HG02623 (cell line): ENCODE data around the gene REEP3.
A peak's percentile ranks its signal among the peaks of the same experiment; 100 is the strongest.
"Not testable (repeated sequence)": the region's sequence is repeated elsewhere in the genome, so short reads cannot be mapped to it uniquely, and the experiment has no call there.

Source experiments
- ATAC-seq: cut with Tn5 transposase; IDR thresholded peaks from one replicate; pipeline ENCODE4 v1.9.1; 2021; ENCODE audit warnings: moderate library complexity; ENCODE audit not compliant: unreplicated experiment

The REEP3 gene

GRCh38 chr10:63628526-63629362 is 107.5 kb downstream of the REEP3 start:
- ATAC-seq = peak; percentile 26

DNA sequence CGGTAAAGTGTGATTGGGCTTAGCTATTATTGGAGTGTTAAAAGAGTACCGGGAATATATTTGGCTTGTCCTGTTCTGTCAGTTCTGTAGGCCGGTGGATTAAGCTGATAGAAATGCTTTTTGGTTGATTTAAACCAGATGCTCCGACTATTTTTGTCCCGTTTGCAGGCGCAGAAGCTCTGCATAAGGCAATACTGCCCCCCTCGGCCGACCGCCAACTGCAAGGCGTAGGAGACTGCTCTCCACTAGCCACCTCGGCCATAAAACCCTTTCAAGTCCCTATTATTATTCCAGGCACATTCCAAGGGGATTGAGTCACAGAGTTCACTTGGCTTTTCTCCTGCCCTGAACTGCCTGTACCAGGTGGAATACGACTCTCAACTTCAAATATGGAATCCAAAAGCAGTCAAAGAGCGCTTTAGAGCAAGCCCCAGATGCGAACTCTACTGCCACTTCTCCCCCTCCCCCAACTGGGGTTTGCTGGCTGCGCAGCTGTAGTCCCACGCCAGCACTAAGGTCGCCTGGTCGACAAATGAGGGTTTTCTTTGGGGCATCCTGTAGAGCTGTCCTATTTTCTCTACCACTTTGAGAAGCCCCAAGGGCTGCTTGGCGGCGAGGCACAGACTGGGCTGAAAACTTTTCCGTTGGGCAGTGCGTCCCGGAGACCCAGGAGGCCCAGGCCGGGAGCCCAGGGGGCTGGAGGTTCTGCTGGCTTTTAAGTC is 108.3 kb downstream of the REEP3 start:
- peak; percentile 42 for ATAC-seq

DNA sequence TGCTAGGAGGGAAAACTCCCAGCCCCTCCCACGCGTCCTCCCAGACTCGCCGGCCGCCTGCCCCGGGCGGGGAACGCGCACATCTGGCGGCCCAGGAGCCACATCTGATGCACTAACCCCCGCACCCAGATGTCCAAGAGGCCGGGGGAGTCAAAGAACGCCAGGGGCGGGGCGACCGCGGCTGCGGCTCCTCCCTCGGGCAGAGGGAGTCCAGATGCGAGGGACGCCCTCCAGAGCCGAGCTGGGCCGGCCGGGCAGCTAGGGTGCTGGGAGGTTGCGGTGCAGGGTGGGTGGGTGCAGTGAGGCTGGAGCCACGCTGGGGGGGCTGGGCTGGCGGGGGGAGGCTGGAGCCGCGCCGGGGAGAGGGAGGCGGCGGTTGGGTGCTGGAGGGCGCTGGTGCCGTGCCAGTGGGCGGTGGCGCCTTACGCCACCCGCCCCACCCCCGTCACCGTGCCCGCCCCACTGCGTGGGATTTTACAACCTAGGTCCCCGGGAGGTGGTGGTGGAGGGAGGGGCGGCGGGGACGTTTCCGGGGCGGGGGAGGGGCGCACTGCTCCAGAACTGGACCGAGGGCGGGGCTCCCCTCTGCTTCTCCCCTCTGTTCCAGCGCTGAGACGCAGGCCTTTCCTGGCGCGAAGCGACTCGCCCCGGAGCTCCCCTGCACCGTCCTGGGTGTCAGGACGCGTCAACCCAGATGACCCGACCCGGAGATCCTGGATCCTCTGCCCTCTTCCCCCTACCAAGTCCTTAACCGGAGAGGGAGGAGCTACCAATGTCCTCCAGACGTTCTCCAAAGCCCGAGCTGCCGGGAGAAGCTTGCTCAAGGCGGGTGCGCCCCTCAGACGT is 109.1 kb downstream of the REEP3 start:
- ATAC-seq = peak; percentile 58

- ATAC-seq = no peak
Measured at GRCh38 chr10:63630931-63631680, 109.9 kb downstream of the REEP3 start.

GRCh38 chr10:63631991-63632390 is 110.8 kb downstream of the REEP3 start:
- no peak for ATAC-seq

GRCh38 chr10:63633677-63634487 is 112.7 kb downstream of the REEP3 start:
- ATAC-seq = no peak

DNA sequence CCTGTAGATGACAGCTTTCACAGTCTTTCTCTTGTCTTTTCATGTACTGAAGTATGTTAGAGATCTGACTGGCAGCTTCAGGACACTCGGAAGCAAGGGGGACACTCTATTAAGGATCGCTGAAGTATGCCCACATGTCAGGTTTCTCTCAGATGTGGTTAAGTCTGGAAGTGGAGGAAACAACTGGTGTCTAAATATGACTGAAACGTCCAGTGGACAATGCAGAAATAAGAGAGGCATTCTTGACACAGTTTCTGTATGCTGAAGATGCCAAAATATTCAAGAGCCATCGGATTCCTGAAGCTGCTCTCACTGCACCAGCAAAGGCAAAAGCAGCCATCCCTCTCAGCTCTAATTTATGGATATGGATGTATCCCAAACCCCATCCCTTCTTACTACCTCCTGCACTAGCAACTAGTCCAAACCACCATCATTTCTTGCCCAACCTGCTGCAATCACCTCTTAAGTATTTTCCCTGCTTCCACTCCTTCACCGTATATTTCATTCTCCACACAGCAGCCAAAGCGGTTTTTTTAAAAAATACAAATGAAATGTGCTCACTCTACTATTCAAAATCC is 113.4 kb downstream of the REEP3 start:
- no peak for ATAC-seq

DNA sequence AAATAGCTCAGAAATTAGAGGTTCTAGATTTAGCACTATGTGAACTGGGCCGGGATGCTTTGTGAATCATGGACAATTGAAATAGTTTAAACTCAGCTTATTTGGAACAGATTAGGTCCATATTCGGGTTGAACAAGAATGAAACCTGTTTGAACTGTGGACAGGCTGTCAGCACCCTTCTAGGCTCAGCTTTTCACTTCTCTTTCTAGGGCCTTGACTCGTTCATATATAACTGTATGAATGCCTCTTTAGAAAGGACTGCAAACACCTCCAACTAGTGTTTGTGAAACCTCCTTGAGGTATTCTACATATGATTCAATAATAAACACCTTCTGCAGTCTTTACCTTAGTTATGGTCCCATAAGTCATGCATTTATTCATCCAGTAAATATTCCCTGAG is 115.6 kb downstream of the REEP3 start:
- ATAC-seq = no peak

DNA sequence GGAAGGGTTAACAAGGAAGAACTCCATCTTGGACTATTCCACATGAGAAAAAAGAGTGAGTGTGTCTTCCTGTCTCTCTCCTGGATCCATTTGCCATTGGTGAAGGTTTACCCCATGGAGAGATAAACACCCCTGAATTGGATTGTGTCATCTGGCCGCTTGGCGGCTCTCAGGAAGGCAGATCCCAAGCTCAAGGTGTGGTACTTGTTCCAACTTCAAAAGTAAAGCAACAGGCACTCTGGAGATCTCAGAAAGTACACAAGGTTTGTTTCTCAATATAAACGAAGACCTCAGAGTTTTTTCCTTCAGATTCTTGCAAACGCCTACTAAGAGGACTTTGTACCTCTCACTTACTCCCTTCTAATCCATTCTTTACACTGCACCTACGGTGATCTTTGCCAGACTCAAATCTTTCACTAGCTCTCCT is 116.7 kb downstream of the REEP3 start:
- ATAC-seq = no peak

GRCh38 chr10:63641366-63641765 is 120.2 kb downstream of the REEP3 start:
- ATAC-seq = no peak

GRCh38 chr10:63641799-63642198 is 120.6 kb downstream of the REEP3 start:
- no peak for ATAC-seq

- no peak for ATAC-seq
Measured at GRCh38 chr10:63642808-63643207, 121.6 kb downstream of the REEP3 start.

GRCh38 chr10:63644418-63645142 is 123.4 kb downstream of the REEP3 start:
- ATAC-seq = no peak

DNA sequence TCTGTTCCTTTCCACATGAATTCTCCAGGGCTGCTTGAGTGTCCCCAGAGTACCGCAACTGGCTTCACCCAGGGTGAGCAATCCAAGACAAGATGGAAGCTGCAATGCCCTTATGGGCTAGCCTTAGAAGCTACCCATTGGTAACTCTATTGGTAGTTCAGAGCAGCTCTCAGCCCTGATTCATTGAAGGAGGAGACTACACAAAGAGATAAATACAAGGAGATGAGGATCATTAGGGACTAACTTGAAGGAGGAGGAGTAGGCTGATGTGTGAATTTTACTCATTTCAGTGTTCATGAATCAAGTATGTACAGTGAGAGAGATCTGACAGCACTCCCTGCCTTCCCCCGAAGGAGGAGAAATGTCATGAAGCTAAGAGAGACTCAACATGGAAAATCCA is 124.0 kb downstream of the REEP3 start:
- no peak for ATAC-seq

DNA sequence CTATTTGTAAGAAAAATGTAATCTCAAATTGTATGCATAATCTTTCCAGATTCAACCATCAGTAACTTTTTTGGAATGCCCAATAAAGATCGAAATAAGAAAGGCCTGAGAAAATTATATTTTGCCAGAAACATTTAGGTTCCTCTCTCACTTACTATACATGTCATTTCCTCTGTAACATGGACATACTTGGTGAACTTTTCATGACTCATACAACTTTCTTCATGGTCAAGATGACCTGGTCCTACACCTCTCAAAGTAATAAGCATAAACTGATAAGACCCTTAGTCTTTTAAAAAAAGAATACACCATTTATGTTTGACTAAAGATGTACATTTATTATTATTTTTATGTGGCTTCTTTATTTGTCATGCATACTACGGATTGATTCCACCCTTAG is 125.3 kb downstream of the REEP3 start:
- no peak for ATAC-seq

DNA sequence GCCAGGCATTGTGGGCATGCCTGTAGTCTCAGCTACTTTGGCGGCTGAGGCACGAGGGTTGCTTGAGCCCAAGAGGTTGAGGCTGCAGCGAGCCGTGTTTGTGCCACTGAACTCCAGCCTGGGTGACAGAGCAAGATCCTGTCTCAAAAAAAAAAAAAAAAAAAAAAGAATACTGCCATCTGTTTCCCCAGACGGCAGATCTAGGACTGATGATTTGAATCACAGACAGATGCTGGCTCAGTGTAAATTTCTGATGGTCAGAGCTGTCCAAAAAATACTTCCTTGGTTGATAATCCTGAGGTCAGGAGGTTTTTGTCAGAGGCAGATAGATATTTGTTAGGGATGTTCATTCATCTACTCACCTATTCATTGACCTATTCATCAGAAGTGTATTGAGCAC is 130.7 kb downstream of the REEP3 start:
- ATAC-seq = no peak

- ATAC-seq = no peak
Measured at GRCh38 chr10:63653747-63654146, 132.5 kb downstream of the REEP3 start.

- no peak for ATAC-seq
Measured at GRCh38 chr10:63657761-63658160, 136.6 kb downstream of the REEP3 start.

DNA sequence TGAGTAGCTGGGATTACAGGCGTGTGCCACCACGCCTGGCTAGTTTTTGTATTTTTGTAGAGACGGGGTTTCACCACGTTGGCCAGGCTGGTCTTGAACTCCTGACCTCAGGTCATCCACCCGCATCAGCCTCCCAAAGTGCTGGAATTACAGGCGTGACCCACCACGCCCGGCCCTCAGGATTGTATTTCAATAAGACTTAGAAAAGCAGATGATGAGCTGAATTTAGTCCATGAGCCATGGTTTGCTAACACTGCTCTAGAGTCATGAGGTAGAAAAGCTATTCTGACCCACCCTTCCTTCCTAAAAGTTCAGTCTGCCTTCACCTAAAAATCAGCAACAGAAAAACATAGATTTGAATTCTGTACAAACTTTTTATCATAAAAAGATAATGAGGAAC is 139.7 kb downstream of the REEP3 start:
- ATAC-seq = not testable (repeated sequence)
